Karpas-422 (cell line): ENCODE data around the gene GATAD1. TPM values are rescaled to one million over a fixed set of nuclear protein-coding genes. Genes with fewer than 3 reads are reported as not detected.
"Not testable (repeated sequence)": the region's sequence is repeated elsewhere in the genome, so short reads cannot be mapped to it uniquely, and the experiment has no call there.

Source experiments
- DNase-seq: peaks from one replicate; pipeline ENCODE4 v3.0.0-alpha.2; 2015
- H2AFZ ChIP-seq: fragments of 200-600 bp; sonication (generic); 2 replicates; pipeline ENCODE4 v1.6.1; 2014; ENCODE audit warnings: antibody characterized with exemption, low read length, mixed read lengths
- H3K27ac ChIP-seq: fragments of 200-600 bp; sonication (generic); 2 replicates; pipeline ENCODE4 v1.5.1; 2014; ENCODE audit warnings: mild to moderate bottlenecking, low read length, moderate library complexity
- H3K27me3 ChIP-seq: fragments of 200-600 bp; sonication (generic); 2 replicates; pipeline ENCODE4 v1.6.1; 2014; ENCODE audit warnings: low read length, mixed read lengths
- H3K36me3 ChIP-seq: fragments of 200-600 bp; sonication (generic); 2 replicates; pipeline ENCODE4 v1.6.1; 2014; ENCODE audit warnings: low read length, mixed read lengths; ENCODE audit not compliant: insufficient read depth
- H3K4me1 ChIP-seq: fragments of 200-600 bp; sonication (generic); 2 replicates; pipeline ENCODE4 v1.6.1; 2014; ENCODE audit warnings: mild to moderate bottlenecking, low read length, mixed read lengths
- H3K4me2 ChIP-seq: fragments of 200-600 bp; sonication (generic); 2 replicates; pipeline ENCODE4 v1.6.1; 2014; ENCODE audit warnings: low read length, low read depth, mild to moderate bottlenecking; ENCODE audit not compliant: poor library complexity, severe bottlenecking
- H3K4me3 ChIP-seq: fragments of 200-600 bp; sonication (generic); 2 replicates; pipeline ENCODE4 v1.5.1; 2014; ENCODE audit warnings: mild to moderate bottlenecking, antibody characterized with exemption, low read length, mixed read lengths
- H3K79me2 ChIP-seq: fragments of 200-600 bp; sonication (generic); 2 replicates; pipeline ENCODE4 v1.6.1; 2014; ENCODE audit warnings: mild to moderate bottlenecking, low read length, mixed read lengths
- H3K9ac ChIP-seq: fragments of 200-600 bp; sonication (generic); 2 replicates; pipeline ENCODE4 v1.6.0; 2014; ENCODE audit warnings: low read length
- H3K9me2 ChIP-seq: fragments of 200-600 bp; sonication (generic), shearing (Covaris generic); replicated peaks from 2 replicates; pipeline ENCODE4 v1.6.0; 2014; ENCODE audit warnings: mild to moderate bottlenecking, low read length, moderate library complexity; ENCODE audit not compliant: insufficient read depth
- H3K9me3 ChIP-seq: fragments of 300-700, 200-600 bp; sonication (generic); 2 replicates; pipeline ENCODE4 v1.6.1; 2014; ENCODE audit warnings: low read length, mixed read lengths
- H4K20me1 ChIP-seq: fragments of 200-600 bp; sonication (generic); 2 replicates; pipeline ENCODE4 v1.6.1; 2014; ENCODE audit warnings: mild to moderate bottlenecking, antibody characterized with exemption, low read length, low read depth; ENCODE audit not compliant: insufficient read depth
- total RNA-seq: library from RNA; depleted of rRNA; stranded (reverse); fragments of >200 nt; shearing (Covaris generic); gene quantifications from 2 replicates; pipeline ENCODE4 v1.2.3, GENCODE V29; 2014; ENCODE audit warnings: low replicate concordance

Gene GATAD1
- total RNA-seq, 1 experiment from 2014 or later: 36.6 TPM

- Histone ChIP-seq H3K4me3 (no peak overlapping the region), H3K27ac (no peak overlapping the region), H3K9me2 (no peaks in the 10 kb centered on the region), H3K36me3 (no peaks in the 10 kb centered on the region), H3K4me1 (peaks cover 3% of the 10 kb centered on the region), H2AFZ (no peak overlapping the region), H4K20me1 (no peaks in the 10 kb centered on the region), H3K4me2 (no peak overlapping the region), H3K27me3 (no peaks in the 10 kb centered on the region), H3K9ac (no peak overlapping the region), H3K9me3 (no peaks in the 10 kb centered on the region), H3K79me2 (no peaks in the 10 kb centered on the region)
- no peak for DNase-seq
Observed at GRCh38 chr7:92466682-92467081, 19.4 kb downstream of the GATAD1 start.

- H3K9me2 ChIP-seq, H3K79me2 ChIP-seq, H3K27me3 ChIP-seq, H3K4me2 ChIP-seq, DNase-seq, H3K9ac ChIP-seq, H3K4me1 ChIP-seq, H3K27ac ChIP-seq, H4K20me1 ChIP-seq, H3K36me3 ChIP-seq, H2AFZ ChIP-seq, H3K9me3 ChIP-seq, H3K4me3 ChIP-seq: not testable (repeated sequence)
Observed at GRCh38 chr7:92468589-92468988, 21.3 kb downstream of the GATAD1 start.

- H3K9me2 ChIP-seq, H3K27me3 ChIP-seq, H3K4me3 ChIP-seq, H2AFZ ChIP-seq, H3K9ac ChIP-seq, H4K20me1 ChIP-seq, H3K4me1 ChIP-seq, H3K79me2 ChIP-seq, H3K27ac ChIP-seq, H3K4me2 ChIP-seq, DNase-seq, H3K9me3 ChIP-seq, H3K36me3 ChIP-seq: not testable (repeated sequence)
Observed at GRCh38 chr7:92473989-92474388, 26.7 kb downstream of the GATAD1 start.

GRCh38 chr7:92475261-92475770 is 28.0 kb downstream of the GATAD1 start:
- not testable (repeated sequence) for H3K4me3 ChIP-seq, H3K27ac ChIP-seq, H3K9me2 ChIP-seq, H4K20me1 ChIP-seq, H3K79me2 ChIP-seq, H3K4me1 ChIP-seq, H3K27me3 ChIP-seq, H3K9me3 ChIP-seq, DNase-seq, H2AFZ ChIP-seq, H3K36me3 ChIP-seq, H3K4me2 ChIP-seq, H3K9ac ChIP-seq

GRCh38 chr7:92475851-92476590 is 28.7 kb downstream of the GATAD1 start:
- not testable (repeated sequence) for DNase-seq, H3K4me2 ChIP-seq, H2AFZ ChIP-seq, H3K27ac ChIP-seq, H3K4me1 ChIP-seq, H3K27me3 ChIP-seq, H3K79me2 ChIP-seq, H3K36me3 ChIP-seq, H3K9ac ChIP-seq, H4K20me1 ChIP-seq, H3K9me2 ChIP-seq, H3K4me3 ChIP-seq, H3K9me3 ChIP-seq

- H2AFZ ChIP-seq, H3K4me3 ChIP-seq, DNase-seq, H3K9me3 ChIP-seq, H3K4me2 ChIP-seq, H3K27ac ChIP-seq, H3K27me3 ChIP-seq, H3K4me1 ChIP-seq, H3K9ac ChIP-seq, H3K79me2 ChIP-seq, H4K20me1 ChIP-seq, H3K9me2 ChIP-seq, H3K36me3 ChIP-seq: not testable (repeated sequence)
Observed at GRCh38 chr7:92477681-92478080, 30.4 kb downstream of the GATAD1 start, which contains the start of gene ERVW-1. Gene ERVW-1 (minus strand): TSS chr7:92477946. CDS start chr7:92470381, 7,565 bp downstream.

- H3K27ac ChIP-seq: no peak overlapping the region
- no peak overlapping the region for H3K9ac ChIP-seq
Observed at GRCh38 chr7:92478095-92478494, 30.8 kb downstream of the GATAD1 start.

GRCh38 chr7:92478711-92479110 is 31.4 kb downstream of the GATAD1 start:
- H3K4me2 ChIP-seq: no peak overlapping the region
- H3K9me2 ChIP-seq: no peaks in the 10 kb centered on the region; the same call in 1 of the 2 replicates
- no peak overlapping the region for H3K27ac ChIP-seq
- no peak overlapping the region for H3K9ac ChIP-seq
- DNase-seq: no peak
- H3K4me1 ChIP-seq: peaks cover 9% of the 10 kb centered on the region
- H3K4me3 ChIP-seq: no peak overlapping the region
- H3K79me2 ChIP-seq: no peaks in the 10 kb centered on the region
- H3K36me3 ChIP-seq: no peaks in the 10 kb centered on the region
- H3K9me3 ChIP-seq: no peaks in the 10 kb centered on the region
- H2AFZ ChIP-seq: no peak overlapping the region
- no peaks in the 10 kb centered on the region for H4K20me1 ChIP-seq
- H3K27me3 ChIP-seq: no peaks in the 10 kb centered on the region

More at GRCh38 chr7:92478095-92478494, 30.8 kb downstream of the GATAD1 start:
- no peak overlapping the region for H3K4me2 ChIP-seq
- DNase-seq: no peak
- H3K9me2 ChIP-seq: no peaks in the 10 kb centered on the region; the same call in 1 of the 2 replicates
- H2AFZ ChIP-seq: no peak overlapping the region
- H3K9me3 ChIP-seq: no peaks in the 10 kb centered on the region
- H4K20me1 ChIP-seq: no peaks in the 10 kb centered on the region
- peaks cover 9% of the 10 kb centered on the region for H3K4me1 ChIP-seq
- no peaks in the 10 kb centered on the region for H3K27me3 ChIP-seq
- no peak overlapping the region for H3K4me3 ChIP-seq
- no peaks in the 10 kb centered on the region for H3K36me3 ChIP-seq
- H3K79me2 ChIP-seq: no peaks in the 10 kb centered on the region
